Muscle layer of colon (tissue), 2 donors: ENCODE measurements around the gene SMYD2.

Experiments
- H3K27ac ChIP-seq: one replicate; pipeline ENCODE4 v1.7.0; 2013; ENCODE audit warnings: low read depth, mild to moderate bottlenecking, low read length, moderate library complexity
- H3K27me3 ChIP-seq, 2 donors: one replicate each; pipeline ENCODE4 v1.7.0; 2013; ENCODE audit warnings: low read length in 2 of 2, mild to moderate bottlenecking in 2 of 2; ENCODE audit not compliant: insufficient read depth in 2 of 2, control insufficient read depth in 1 of 2
- H3K36me3 ChIP-seq: one replicate; pipeline ENCODE4 v1.7.0; 2013; ENCODE audit warnings: mild to moderate bottlenecking, low read length; ENCODE audit not compliant: insufficient read depth
- H3K4me1 ChIP-seq: one replicate; pipeline ENCODE4 v1.7.0; 2013; ENCODE audit warnings: mild to moderate bottlenecking, low read length; ENCODE audit not compliant: insufficient read depth
- H3K4me3 ChIP-seq, 2 donors: one replicate each; pipeline ENCODE4 v1.7.0; 2013; ENCODE audit warnings: low read length in 2 of 2, low read depth in 1 of 2, mild to moderate bottlenecking in 1 of 2, moderate library complexity in 1 of 2
- H3K9ac ChIP-seq: one replicate; pipeline ENCODE4 v1.7.0; 2013; ENCODE audit warnings: low read length
- H3K9me3 ChIP-seq: one replicate; pipeline ENCODE4 v1.7.0; 2013; ENCODE audit warnings: mild to moderate bottlenecking, low read length
- donor health status: abdominal sarcoma.
- donor health status: Adenocarcinoma of cecum.

SMYD2 gene

GRCh38 chr1:214354440-214355148 is 73.6 kb downstream of the SMYD2 start:
- Histone ChIP-seq H3K27me3 (no peaks in the 10 kb centered on the region), H3K4me1 (no peaks in the 10 kb centered on the region), H3K9me3 (no peaks in the 10 kb centered on the region), H3K36me3 (peaks cover 35% of the 10 kb centered on the region), H3K27ac (no peak overlapping the region), H3K9ac (no peak overlapping the region), H3K4me3 (no peak overlapping the region)

DNA sequence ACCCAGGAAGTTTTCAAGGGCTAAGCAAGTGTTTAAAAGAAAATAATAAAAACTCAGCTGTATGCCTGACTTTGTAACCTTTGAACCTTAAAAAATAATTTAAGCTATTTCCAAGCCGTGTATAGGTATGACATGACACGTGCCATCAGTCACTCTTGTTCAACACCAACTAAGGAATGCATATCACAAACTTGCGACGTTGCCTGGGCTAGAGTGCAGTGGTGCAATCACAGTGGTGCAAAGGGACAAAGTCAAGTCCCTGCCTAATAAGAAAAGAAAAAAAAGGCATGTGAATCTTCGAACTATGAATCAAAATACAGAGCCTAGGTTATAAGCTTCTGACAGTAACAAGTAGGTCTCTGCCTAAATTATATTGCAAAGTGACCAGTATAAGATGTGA is 79.2 kb downstream of the SMYD2 start:
- no peaks in the 10 kb centered on the region for H3K9me3 ChIP-seq
- H3K4me1 ChIP-seq = no peaks in the 10 kb centered on the region
- no peak overlapping the region for H3K27ac ChIP-seq
- H3K4me3 ChIP-seq = no peak overlapping the region
- no peaks in the 10 kb centered on the region for H3K27me3 ChIP-seq
- peaks cover 60% of the 10 kb centered on the region for H3K36me3 ChIP-seq
- H3K9ac ChIP-seq = no peak overlapping the region

DNA sequence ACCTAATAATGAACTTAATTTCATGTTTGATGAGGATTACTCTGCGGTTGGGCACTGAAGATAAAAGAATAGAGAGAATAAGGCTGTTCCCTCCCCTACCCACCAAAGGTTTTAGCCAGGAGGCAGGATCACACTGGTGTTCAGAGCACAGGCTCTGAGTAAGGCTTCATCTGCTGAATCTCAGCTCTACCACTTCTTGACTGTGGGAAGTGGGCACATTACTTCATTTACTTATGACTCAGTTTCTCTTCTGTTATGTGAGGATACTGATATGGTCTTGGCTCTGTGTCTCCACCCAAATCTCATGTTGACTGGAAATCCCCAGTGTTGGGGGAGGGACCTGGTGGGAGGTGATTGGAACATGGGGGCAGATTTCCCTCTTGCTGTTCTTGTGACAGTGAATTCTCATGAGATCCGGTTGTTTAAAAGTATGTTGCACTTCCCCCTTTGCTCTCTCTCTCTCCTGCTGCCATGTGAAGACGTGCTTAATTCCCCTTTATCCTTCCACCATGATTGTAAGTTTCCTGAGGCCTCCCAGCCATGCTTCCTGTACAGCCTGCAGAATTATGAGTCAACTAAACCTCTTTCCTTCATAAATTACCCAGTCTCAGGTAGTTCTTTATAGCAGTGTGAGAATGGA is 79.7 kb downstream of the SMYD2 start:
- Histone ChIP-seq H3K4me3 (no peak overlapping the region), H3K9ac (no peak overlapping the region), H3K36me3 (peaks cover 59% of the 10 kb centered on the region), H3K4me1 (no peaks in the 10 kb centered on the region), H3K27ac (no peak overlapping the region), H3K27me3 (no peaks in the 10 kb centered on the region), H3K9me3 (no peaks in the 10 kb centered on the region)

GRCh38 chr1:214361636-214362035 is 80.7 kb downstream of the SMYD2 start:
- no peak overlapping the region for H3K4me3 ChIP-seq
- H3K27ac ChIP-seq = no peak overlapping the region
- no peaks in the 10 kb centered on the region for H3K9me3 ChIP-seq
- H3K36me3 ChIP-seq = peaks cover 50% of the 10 kb centered on the region
- H3K4me1 ChIP-seq = no peaks in the 10 kb centered on the region
- H3K9ac ChIP-seq = no peak overlapping the region
- H3K27me3 ChIP-seq = no peaks in the 10 kb centered on the region

DNA sequence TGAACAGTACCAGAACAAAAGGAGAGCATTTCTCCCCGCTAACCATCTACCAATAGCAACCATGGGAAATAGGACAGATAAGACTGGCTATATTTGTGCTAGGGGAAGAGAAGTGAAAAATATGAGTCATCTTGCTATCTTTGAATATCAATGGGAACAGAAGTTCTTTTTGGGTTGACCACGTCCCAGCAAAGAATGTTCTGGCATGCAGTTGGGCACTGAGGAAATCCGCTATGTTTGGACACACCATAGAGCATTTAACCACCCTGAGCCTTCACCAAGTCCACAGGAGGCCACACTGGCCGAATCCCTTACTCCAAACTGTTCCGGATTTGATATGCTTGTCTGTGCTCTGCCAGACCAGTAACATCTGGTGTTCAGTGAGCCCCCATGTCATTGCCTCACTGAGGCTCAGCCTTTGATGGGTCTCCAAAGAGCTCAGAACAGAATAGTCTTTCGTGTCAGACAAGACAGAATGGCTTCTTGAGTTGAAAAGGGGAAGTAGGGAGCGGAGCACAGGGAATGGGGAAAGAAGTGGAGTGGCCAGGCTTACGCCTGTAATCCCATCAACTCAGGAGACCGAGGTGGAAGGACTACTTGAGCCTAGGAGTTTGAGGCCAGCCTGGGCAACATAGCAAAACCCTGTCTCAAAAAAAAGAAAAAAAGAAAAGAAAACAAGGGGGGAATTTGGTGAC is 81.4 kb downstream of the SMYD2 start:
- Histone ChIP-seq H3K9me3 (no peaks in the 10 kb centered on the region), H3K4me3 (no peak overlapping the region), H3K27ac (no peak overlapping the region), H3K36me3 (peaks cover 48% of the 10 kb centered on the region), H3K9ac (no peak overlapping the region), H3K4me1 (no peaks in the 10 kb centered on the region), H3K27me3 (no peaks in the 10 kb centered on the region)

DNA sequence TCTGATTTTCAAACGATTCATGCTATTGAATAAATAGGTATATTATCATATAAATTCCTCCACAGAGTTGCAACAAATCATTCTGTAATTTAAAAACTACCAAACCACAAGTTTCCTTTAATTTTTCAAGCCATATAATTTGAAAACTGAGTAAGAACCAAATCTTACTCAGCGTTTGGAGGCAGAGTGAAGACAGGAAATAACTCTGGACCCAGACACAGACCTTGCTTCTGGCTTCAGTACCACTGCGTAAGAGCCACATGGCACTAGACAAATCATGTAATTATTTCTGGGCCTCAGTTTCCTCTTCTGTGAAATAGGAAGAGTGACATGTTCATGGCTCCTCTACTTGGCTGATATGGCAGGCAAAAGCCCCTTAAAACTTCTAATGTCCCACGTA is 82.4 kb downstream of the SMYD2 start:
- peaks cover 44% of the 10 kb centered on the region for H3K36me3 ChIP-seq
- no peaks in the 10 kb centered on the region for H3K27me3 ChIP-seq
- H3K9me3 ChIP-seq = no peaks in the 10 kb centered on the region
- H3K4me3 ChIP-seq = no peak overlapping the region
- no peaks in the 10 kb centered on the region for H3K4me1 ChIP-seq
- no peak overlapping the region for H3K27ac ChIP-seq
- H3K9ac ChIP-seq = no peak overlapping the region

- Histone ChIP-seq H3K9me3 (no peaks in the 10 kb centered on the region), H3K36me3 (peaks cover 43% of the 10 kb centered on the region)
Observed at GRCh38 chr1:214364386-214364785, 83.4 kb downstream of the SMYD2 start.

GRCh38 chr1:214364786-214365295 is 83.9 kb downstream of the SMYD2 start:
- Histone ChIP-seq H3K27me3 (no peaks in the 10 kb centered on the region), H3K36me3 (peaks cover 40% of the 10 kb centered on the region), H3K9me3 (no peaks in the 10 kb centered on the region), H3K27ac (no peak overlapping the region), H3K4me3 (no peak overlapping the region), H3K9ac (no peak overlapping the region), H3K4me1 (no peaks in the 10 kb centered on the region)

More at GRCh38 chr1:214364386-214364785, 83.4 kb downstream of the SMYD2 start:
- H3K9ac ChIP-seq = no peak overlapping the region
- no peaks in the 10 kb centered on the region for H3K27me3 ChIP-seq
- no peaks in the 10 kb centered on the region for H3K4me1 ChIP-seq
- H3K4me3 ChIP-seq = no peak overlapping the region
- no peak overlapping the region for H3K27ac ChIP-seq

- peaks cover 33% of the 10 kb centered on the region for H3K36me3 ChIP-seq
- no peaks in the 10 kb centered on the region for H3K27me3 ChIP-seq
Observed at GRCh38 chr1:214367841-214368240, 86.9 kb downstream of the SMYD2 start.

DNA sequence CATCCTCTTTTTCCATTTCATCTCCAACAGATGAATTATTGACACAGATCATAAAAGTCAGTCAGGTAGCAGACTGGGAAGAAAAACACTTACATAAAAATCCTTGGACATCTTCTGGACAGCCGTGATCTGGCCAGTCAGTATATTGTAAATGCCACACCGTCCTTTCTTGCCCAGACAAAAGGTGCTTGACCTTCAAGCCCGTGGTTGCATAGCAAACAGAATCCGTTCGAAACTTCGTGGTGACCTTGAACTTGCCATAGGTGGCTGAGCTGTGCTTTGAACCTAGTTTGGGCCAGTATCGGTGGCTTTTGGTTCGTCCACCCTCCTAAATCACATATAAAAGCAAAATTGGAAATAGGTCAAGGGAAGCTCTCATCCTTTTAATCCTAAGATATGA is 88.4 kb downstream of the SMYD2 start:
- peaks cover 23% of the 10 kb centered on the region for H3K36me3 ChIP-seq

More at GRCh38 chr1:214367841-214368240, 86.9 kb downstream of the SMYD2 start:
- Histone ChIP-seq H3K4me1 (no peaks in the 10 kb centered on the region), H3K4me3 (no peak overlapping the region), H3K9me3 (no peaks in the 10 kb centered on the region), H3K27ac (no peak overlapping the region), H3K9ac (no peak overlapping the region)

GRCh38 chr1:214370615-214371014 is 89.7 kb downstream of the SMYD2 start:
- Histone ChIP-seq H3K27ac (no peak overlapping the region), H3K36me3 (peaks cover 22% of the 10 kb centered on the region)

More for the DNA sequence above, 88.4 kb downstream of the SMYD2 start:
- Histone ChIP-seq H3K27me3 (no peaks in the 10 kb centered on the region), H3K4me1 (peaks cover 4% of the 10 kb centered on the region), H3K4me3 (no peak overlapping the region), H3K27ac (no peak overlapping the region), H3K9me3 (no peaks in the 10 kb centered on the region), H3K9ac (no peak overlapping the region)

More at GRCh38 chr1:214370615-214371014, 89.7 kb downstream of the SMYD2 start:
- H3K4me1 ChIP-seq = peaks cover 5% of the 10 kb centered on the region
- no peaks in the 10 kb centered on the region for H3K9me3 ChIP-seq
- H3K9ac ChIP-seq = no peak overlapping the region
- no peaks in the 10 kb centered on the region for H3K27me3 ChIP-seq
- no peak overlapping the region for H3K4me3 ChIP-seq
